Posterior vena cava (tissue), 2 donors: ENCODE data around the gene PPP2R5A. TPM values are rescaled to one million over a fixed set of nuclear protein-coding genes. Genes with fewer than 3 reads are reported as not detected.
"Not testable (repeated sequence)": the region's sequence is repeated elsewhere in the genome, so short reads cannot be mapped to it uniquely, and the experiment has no call there.

Experiments used
- DNase-seq: peaks from one replicate; pipeline ENCODE4 v3.0.0-alpha.2; 2020; ENCODE audit warnings: low spot score
- intact Hi-C, 2 donors: fragments of 100-400 bp; cut with DNase I; formaldehyde crosslinking; loops; one replicate each; pipeline versions ENCODE4 v1.14.1 to v1.14.2; 2022 to 2023
- total RNA-seq, 2 donors: library from RNA; stranded (reverse); fragmentation: NEBNext Ultra II Directional; extraction: Animal tissue kit (Norgen Biotek cat#: 25700); gene quantifications; one replicate each; pipeline ENCODE4 v1.2.1, GENCODE V29; 2021
- donor health status: DM: yes; HTN: yes; CAD: no.
- donor health status: DM: yes; HTN: yes; CAD: no.

PPP2R5A gene
- total RNA-seq, 2 donors from 2014 or later = 38.5 to 47.2 TPM

DNA sequence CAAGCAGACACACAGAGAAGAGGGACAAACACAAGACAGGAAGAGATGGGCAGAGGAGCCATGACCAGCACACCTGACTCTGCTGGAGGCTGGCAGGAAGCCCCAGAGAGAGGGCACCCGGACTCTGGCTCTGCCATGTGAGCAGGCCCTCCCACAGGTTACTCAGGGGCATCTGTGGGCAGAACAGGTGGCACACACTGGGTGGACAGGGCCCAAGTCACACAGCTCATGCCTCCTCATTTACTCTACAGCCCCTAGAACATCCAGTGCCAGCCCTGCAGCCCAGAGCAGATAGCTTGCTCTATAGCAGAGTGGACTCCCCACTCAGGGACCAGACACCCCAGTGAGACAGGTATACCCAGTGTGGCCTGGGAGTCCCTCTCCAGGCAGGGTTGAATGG is 100.8 kb downstream of the PPP2R5A start:
- no peak for DNase-seq
- intact Hi-C loops = no loop called here

DNA sequence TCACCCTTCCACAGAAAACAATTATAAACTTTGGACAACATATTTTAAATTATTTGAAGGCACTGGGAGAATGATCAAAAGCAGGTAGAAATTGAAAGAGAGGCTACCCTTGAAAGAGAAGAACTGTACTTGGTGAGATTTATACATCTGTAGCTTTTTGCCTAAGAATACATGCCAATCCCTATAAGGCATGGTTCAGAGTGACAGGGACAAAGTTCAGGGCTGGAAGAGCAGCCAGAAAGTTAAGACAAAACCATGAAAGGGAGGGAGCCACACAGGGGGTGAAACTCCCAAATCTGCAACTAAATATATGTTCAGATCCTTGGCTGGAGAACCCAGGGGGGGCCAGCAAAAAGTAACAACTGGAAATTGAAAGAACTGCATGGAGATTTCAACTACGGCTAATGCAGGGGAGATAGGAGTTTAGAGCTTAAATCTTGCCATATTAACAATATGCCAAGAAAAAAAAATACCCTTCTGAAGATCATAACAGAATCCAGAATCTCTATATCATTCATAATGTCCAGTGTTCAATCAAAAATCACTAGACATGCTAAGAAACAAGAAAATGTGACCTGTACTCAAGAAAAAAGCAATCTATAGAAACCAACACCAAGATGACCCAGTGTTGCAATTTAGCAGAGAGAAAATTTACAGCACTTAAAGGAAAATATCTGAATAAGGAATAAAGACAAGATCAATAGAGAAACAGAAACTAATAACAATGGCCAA is 103.9 kb downstream of the PPP2R5A start:
- no peak for DNase-seq
- intact Hi-C loops = no loop called here

DNA sequence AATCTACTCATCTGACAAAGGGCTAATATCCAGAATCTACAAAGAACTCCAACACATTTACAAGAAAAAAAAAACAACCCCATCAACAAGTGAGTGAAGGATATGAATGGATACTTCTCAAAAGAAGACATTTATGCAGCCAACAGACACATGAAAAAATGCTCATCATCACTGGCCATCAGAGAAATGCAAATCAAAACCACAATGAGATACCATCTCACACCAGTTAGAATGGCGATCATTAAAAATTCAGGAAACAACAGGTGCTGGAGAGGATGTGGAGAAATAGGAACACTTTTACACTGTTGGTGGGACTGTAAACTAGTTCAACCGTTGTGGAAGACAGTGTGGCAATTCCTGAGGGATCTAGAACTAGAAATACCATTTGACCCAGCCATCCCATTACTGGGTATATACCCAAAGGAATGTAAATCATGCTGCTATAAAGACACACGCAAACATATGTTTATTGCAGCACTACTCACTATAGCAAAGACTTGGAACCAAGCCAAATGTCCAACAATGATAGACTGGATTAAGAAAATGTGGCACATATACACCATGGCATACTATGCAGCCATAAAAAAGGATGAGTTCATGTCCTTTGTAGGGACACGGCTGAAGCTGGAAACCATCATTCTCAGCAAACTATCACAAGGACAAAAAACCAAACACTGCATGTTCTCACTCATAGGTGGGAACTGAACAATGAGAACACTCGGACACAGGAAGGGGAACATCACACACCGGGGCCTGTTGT is 110.6 kb downstream of the PPP2R5A start:
- DNase-seq, intact Hi-C loops: not testable (repeated sequence)

DNA sequence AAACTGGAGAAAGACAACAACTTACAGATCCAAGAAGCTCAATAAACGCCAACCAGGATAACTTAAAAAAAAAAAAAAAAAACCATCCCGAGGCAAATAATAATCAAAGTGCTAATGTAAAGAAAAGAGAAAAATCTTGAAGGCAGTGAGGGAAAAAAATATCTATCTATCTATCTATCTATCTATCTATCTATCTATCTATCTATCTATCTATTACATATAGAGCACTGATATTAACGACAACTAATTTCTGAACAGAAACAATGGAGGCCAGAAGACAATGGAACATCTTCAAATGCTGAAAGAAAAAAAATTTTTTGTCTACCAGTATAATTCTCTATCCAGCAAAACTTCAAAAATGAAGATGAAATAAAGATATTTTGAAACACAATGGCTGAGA is 111.4 kb downstream of the PPP2R5A start:
- no peak for DNase-seq
- intact Hi-C loops = no loop called here

DNA sequence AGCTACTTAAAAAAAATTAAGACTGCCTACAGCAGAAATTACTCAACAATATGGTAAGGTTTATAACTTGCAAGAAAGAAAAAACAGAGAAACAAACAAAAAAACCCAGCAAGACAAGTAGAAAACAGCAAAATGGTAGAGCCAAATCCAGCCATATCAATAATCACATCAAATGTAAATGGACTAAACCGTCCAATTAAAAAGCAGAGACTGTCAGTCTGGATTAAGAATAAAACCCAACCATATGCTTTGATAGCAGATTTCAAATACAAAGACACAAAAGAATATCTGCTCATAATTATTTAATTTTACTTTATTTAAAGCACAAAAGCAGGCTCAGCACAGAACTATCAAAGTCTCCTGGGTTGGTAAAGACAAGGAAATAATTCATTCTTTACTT is 112.0 kb downstream of the PPP2R5A start:
- no peak for DNase-seq
- intact Hi-C loops = no loop called here

DNA sequence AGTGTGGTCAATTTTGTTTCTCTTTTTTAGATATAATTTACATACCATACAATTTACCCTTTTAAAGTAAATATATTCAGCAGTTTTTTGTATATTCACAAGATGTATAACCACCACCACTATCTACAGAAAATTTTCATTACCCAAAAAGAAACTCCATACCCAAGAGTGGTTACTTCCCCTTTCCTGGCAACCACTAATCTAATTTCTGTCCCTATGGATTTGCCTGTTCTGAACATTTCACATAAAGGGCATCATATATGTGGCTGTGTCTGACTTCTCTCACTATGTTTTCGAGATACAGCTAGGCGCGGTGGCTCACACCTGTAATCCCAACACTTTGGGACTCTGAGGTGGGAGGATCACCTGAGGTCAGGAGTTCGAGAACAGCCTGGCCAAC is 115.8 kb downstream of the PPP2R5A start:
- intact Hi-C loops = no loop called here

DNA sequence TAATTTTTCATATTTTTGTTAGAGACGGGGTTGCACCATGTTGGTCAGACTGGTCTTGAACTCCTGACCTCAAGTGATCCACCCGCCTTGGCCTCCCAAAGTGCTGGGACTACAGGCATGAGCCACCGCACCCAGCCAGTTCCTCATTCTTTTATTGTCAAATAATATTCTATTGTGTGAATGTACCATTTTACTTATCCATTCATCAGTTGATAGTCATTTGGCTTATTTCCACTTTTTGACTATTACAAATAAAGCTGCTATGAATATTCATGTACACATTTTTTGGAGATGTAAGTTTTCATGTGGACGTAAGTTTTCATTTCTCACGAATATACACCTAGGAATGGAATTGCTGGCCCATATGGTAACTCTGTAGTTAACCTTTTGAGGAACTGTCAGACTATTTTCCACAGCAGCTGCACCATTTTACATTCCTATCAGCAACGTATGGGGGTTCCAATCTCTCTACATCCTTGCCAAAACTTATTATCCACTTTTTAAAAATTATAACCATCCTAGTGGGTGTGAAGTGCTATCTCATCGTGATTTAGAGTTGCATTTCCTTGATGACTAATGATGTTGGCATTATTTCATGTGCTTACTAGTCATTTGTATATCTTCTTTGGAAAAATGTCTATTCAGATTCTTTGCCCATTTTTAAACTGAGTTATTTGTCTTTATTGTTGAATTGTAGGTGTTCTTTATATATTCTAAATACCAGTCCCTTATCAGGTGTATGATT is 116.8 kb downstream of the PPP2R5A start:
- intact Hi-C loops = no loop called here

More for the DNA sequence above, 115.8 kb downstream of the PPP2R5A start:
- no peak for DNase-seq

DNA sequence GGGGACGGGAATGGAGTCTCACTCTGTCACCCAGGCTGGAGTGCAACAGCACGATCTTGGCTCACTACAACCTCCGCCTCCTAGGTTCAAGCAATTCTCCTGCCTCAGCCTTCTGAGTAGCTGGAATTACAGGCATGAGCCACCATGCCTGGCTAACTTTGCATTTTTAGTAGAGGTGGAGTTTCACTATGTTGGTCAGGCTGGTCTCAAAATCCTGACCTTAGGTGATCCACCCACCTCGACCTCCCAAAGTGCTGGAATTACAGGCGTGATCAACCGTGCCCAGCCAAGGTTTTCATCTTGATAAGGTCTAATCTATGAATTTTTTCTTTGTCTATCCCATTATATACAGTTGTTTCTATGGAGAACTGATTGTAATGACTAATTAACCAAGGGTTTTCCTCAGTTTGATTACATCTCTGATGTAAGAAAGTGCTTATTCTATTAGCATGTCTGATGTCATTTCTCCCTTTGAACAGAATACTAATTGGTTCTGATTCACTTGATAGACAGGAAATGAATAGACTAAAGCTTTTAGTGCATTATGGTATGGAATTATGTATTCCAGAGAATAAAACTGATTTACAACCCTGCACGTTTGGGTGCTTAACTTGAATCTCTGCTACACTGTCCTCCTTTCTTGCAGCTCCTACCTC is 117.6 kb downstream of the PPP2R5A start:
- intact Hi-C loops = no loop called here
- DNase-seq = no peak

More for the DNA sequence above, 116.8 kb downstream of the PPP2R5A start:
- no peak for DNase-seq

DNA sequence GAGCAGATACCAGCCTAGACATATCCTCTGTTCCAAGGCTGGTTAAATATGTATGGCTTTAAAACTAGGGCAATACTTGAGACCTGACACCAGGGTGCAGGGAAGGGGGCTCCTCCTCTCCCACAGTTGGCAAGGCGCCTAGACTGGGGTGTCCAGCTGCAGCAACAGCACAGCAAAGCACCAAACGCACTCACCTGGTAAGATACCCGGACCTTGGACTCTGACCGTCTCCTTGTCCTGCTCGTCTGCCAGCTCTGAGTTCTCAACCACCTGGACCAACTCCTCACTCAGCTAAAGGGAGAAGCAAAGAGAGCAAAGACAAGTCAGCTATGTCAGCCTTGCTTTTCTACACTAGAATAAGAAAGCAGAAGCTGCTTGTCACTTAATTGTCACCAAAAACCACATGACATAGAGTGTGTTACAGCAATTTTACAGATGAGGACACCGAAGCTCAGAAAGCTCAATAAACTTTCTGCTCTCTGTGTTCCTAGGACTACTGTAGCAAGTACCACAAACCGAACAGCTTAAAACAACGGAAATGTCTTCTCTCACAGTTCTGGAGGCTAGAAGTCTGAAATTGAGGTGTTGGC is 125.1 kb downstream of the PPP2R5A start:
- intact Hi-C loops = no loop called here
- no peak for DNase-seq

Other genes starting within 250 kb of the PPP2R5A start
- 1 to 10 TPM; 8.9 to 9.6 TPM for gene INTS7, start 249.9 kb upstream of the PPP2R5A start, total RNA-seq
- 1 to 10 TPM in 1 of 2 donors, under 1 TPM in 1; 0.74 to 1.2 TPM for gene DTL, start 249.7 kb upstream of the PPP2R5A start, total RNA-seq
- gene PACC1, start 129.5 kb downstream of the PPP2R5A start, total RNA-seq = 1 to 10 TPM; 5.2 to 6.7 TPM
- gene NENF, start 147.5 kb downstream of the PPP2R5A start, total RNA-seq = 100 to 1,000 TPM in 1 of 2 donors, 10 to 100 TPM in 1; 95.2 to 100 TPM